ENCODE data around the gene PLD6.
"Not testable (repeated sequence)": the region's sequence is repeated elsewhere in the genome, so short reads cannot be mapped to it uniquely, and the experiment has no call there.

PLD6 gene

GRCh38 chr17:17200831-17201230, 5.3 kb downstream of the PLD6 start:
- DNase-seq (ENCODE audit: low spot score), result no peak

DNA sequence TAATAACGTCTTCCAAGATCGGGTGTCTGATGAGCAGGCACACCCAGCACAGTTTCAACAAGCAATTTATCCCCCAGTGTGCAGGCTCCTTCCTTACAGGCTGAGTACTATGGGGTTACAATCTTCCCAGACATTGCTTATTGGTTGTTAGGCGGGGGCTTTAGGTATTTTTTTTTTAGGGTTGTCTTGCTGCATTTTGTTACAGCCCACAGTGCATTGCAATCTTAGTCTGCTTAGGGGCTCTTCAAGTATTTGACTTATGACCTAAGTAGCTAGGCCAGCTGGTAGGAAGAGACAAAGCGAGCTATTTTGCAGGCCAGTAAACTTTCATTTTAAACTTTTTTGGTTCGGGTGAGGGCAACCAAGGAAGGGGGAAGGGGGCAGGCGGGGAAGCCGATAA, 5.8 kb downstream of the PLD6 start:
- no peak for DNase-seq (ENCODE audit: low spot score)

- DNase-seq (ENCODE audit: low spot score), result no peak
Observed at GRCh38 chr17:17198281-17198680, 7.9 kb downstream of the PLD6 start.

- no peak for DNase-seq (ENCODE audit: low spot score)
Observed at GRCh38 chr17:17196776-17197175, 9.4 kb downstream of the PLD6 start.

DNA sequence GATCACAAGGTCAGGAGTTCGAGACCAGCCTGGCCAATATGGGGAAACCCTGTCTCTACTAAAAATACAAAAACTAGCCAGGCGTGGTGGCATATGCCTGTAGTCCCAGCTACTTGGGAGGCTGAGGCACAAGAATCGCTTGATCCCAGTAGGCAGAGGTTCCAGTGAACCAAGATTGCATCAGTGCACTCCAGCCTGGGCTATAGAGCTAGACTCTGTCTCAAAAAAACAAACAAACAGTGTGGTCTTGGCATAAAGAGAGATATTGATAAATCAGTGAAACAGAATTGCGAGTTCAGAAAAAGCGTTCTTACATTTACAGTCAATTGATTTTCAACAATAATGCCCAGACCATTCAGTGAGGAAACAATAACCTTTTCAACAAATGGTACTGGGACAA, 10.7 kb downstream of the PLD6 start:
- not testable (repeated sequence) for DNase-seq (ENCODE audit: low spot score)

GRCh38 chr17:17191961-17192381, 14.2 kb downstream of the PLD6 start:
- no peak for DNase-seq (ENCODE audit: low spot score)

- no peak for DNase-seq (ENCODE audit: low spot score)
Observed at GRCh38 chr17:17191346-17191792, 14.8 kb downstream of the PLD6 start.

DNA sequence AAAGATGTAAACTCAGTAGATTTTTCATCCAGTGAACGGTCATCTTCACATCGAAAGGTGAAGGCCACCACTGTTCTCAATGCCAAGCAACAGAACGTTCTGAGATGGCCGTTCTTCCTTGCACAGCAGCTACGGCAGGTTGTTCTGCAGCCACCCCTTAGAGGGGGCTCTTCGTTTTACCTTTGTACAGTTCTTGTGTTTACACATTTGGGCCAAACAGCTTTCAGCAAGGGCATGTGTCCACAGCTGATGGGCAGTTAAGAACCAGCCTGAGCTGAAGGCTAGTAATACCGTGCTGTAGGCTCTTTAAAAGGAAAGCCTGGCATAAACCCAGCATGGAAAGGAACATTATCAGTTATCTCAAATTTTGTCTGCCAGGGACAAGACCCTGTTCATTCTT, 15.9 kb downstream of the PLD6 start:
- DNase-seq (ENCODE audit: low spot score), result no peak

- no peak for DNase-seq (ENCODE audit: low spot score)
Observed at GRCh38 chr17:17189559-17189958, 16.6 kb downstream of the PLD6 start.

DNA sequence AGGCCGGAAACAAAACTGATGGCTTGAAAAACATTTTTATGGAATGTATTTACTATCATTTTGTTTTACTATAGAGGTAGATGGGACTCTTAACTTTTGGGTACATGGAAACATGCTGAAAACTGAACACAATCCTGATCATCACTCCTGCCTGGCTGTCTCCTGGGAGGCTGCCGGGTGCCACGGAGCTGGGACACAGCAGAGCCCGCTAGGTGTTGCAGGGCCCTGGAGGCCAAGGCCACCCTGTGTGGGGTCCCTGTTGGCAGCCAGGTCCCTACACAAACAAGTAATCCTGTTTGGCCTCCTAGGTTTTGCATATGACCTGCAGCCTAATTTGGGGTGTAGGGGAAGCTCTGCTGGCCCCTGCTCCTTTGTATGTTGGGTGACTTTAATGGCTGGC, 17.5 kb downstream of the PLD6 start:
- no peak for DNase-seq (ENCODE audit: low spot score)

DNA sequence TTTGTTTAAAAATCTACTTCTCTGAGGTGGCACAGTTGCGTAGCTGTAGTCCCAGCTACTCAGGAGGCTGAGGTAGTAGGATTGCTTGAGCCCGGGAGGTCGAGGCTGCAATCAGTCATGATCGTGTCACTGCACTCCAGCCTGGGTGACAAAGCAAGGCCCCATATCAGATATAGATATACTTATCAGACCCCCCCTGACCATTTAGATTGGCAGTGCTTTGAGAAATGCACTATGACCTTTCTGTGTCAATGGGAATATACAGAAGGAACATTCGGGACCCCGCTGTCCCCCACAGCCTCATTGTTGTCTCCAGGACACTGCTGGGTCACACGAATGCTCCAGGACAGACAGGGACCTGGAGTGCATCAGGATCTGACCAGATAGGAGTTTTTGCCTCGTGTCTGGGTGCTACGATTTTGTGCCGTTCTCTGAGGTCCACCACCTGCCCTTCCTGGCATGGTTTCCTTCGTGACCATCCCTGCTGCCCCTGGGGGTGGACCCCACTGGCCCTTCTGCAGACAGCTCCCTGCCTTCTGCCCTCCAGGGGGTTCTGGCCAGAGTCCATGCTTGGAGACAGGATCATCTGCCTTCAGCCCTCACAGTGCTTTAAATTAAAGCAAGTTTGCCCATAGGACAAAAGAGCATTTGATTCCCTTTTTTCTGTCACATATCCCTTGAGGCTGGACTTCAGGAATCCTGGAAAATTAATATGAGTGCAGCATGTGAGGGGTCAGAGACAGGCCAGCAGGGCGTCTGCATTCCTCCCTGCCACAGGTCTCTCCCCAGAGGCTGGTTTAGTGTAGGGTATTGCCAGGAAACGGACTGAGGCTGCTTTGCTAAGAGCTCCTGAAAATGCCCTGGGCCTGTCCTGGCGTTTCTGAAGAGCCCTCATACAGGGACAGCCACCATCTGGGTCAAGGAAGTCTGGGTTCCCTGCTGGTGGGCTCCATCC, 19.3 kb downstream of the PLD6 start:
- DNase-seq (ENCODE audit: low spot score), result no peak

- no peak for DNase-seq (ENCODE audit: low spot score)
Observed at GRCh38 chr17:17186051-17186450, 20.1 kb downstream of the PLD6 start.

- DNase-seq (ENCODE audit: low spot score), result not testable (repeated sequence)
Observed at GRCh38 chr17:17184985-17185757, 21.0 kb downstream of the PLD6 start.

DNA sequence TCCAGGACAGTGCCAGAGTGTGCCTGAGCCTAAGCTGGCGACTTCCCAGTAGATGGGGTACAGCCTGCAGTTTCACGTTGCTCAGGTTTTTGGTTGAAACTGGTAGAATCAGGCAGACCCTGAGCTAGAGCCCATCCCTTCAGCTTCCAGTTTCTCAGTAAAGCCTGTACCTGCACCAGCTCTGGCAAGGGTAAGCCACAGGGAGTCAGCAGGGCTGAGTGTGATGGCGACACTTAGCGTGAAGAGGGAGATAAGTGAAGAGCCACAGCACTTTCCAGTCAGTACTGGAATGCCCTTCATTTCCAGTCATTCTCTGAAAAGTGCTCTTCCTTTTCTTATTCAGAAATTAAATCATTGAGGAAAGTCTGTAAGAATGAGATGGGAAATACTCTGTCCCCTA, 22.4 kb downstream of the PLD6 start:
- DNase-seq (ENCODE audit: low spot score), result no peak

GRCh38 chr17:17182598-17183136, 23.5 kb downstream of the PLD6 start:
- DNase-seq (ENCODE audit: low spot score), result no peak

GRCh38 chr17:17181666-17182597, 24.2 kb downstream of the PLD6 start:
- no peak for DNase-seq (ENCODE audit: low spot score)

DNA sequence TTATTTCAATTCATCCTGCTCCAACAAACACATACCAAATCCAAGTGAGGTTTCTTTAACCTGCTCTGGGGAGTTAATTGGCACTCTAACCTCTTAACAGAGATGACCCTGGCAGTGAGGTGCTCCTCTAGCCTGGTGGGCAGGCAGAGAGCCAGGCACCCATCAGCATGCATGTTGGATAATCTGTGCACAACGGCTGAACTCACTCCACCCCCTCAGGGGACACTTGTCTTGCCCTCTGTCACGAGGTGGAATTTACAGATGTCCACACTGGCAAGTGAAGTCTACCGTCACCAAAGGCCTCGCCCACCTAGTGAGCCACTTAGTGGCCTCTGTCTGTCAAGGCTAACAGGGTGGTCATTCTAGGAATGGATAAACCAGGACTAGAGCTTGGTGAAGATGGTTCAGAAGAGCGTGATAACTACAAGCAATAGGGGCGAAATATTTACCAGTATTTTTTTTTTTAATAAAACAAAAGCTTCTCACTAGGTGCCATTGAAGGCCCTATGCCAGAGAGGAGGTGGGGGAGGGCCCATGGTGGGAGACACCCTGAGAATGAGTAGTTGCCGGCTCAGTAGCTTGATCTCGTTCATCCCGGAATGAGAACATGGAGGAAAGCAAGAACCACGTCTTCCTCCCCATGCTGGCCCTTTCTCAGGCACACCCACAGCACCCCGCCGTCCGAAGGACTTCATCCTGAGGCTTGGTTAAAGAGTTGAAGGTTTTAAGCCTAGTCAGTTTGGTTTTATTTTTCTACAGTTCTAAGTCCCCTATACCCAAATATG, 25.2 kb downstream of the PLD6 start:
- DNase-seq (ENCODE audit: low spot score), result no peak

DNA sequence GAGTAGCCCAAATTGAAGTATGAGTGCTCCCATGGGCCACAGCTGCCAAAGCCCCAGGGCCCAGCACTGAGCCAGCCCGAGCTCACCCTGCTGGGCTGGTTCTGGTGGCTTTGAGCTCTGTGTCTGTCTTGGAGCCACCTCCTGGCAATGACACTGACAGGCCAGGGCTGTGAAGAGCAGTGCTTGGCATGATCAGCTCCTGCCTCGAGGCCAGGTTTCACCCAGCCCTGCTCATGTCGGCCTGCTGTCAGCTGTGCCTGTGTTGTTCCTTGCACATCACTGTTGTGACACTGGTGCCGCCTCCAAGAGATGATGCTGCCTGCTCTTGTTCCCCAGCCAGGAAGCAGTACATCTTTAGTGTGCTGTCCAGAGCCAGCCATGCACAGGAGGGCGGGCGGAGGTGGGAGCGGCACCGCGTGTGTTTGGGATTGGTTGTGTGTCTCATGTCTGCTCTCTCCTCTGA, 26.0 kb downstream of the PLD6 start:
- DNase-seq (ENCODE audit: low spot score), result no peak

- no peak for DNase-seq (ENCODE audit: low spot score)
Observed at GRCh38 chr17:17179371-17179827, 26.7 kb downstream of the PLD6 start.

DNA sequence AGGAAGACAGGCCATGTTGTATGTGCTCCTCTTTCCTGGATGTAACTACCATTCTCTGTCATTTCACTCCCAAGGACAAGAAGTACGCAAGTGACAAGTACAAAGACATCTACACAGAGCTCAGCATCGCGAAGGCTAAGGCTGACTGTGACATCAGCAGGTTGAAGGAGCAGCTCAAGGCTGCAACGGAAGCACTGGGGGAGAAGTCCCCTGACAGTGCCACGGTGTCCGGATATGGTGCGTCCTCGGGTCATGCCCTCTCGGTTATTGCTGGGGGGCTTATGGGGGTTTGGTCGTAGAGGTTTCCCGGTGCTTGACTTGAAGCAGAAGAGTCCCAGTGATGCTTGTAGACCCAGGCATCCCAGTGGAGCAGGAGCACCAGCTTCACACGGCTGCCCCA, 29.0 kb downstream of the PLD6 start:
- DNase-seq (ENCODE audit: low spot score), result no peak

DNA sequence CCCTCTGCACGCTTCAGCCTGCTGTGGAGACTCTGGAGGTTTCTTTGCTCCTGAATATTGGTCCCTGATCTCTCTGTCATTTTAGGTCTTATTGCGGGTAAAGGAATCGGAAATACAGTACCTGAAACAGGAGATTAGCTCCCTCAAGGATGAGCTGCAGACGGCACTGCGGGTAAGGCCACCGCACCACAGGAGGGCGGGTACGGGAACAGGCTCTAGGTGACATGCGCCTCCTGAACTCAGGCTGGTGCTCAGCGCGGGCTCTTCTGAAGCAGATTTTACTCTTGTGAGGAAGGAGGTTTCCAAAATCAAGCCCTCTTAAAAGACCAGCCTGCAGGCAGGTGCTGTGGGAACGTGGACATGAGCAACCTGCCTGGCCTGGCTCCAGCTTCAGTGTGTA, 29.8 kb downstream of the PLD6 start:
- DNase-seq (ENCODE audit: low spot score), result no peak
